ENCODE data around the gene COA5. TPM values are rescaled to one million over a fixed set of nuclear protein-coding genes. Genes with fewer than 3 reads are reported as not detected.

The COA5 gene
- polyA plus RNA-seq (ENCODE audit: insufficient read length), result 85.3 TPM
- long read RNA-seq, donor 1, transcript COA5-201 (3 exons, 1,754 nt), result major isoform, 48 of 179 reads
- long read RNA-seq, donor 1, transcript COA5-204 (2 exons, 958 nt), result minor isoform, 6 of 179 reads
- long read RNA-seq, donor 1, partial matches to known transcripts, result 62 of 179 reads
- long read RNA-seq, donor 1, other reads (novel, unspliced or antisense), result 59 of 179 reads
- long read RNA-seq, donor 2, transcript COA5-204 (2 exons, 958 nt), result minor isoform, 7 of 169 reads
- long read RNA-seq, donor 2, transcript COA5-201 (3 exons, 1,754 nt), result major isoform, 46 of 169 reads
- long read RNA-seq, donor 2, partial matches to known transcripts, result 50 of 169 reads
- long read RNA-seq, donor 2, other reads (novel, unspliced or antisense), result 62 of 169 reads
- long read RNA-seq, donor 3, transcript COA5-201 (3 exons, 1,754 nt), result major isoform, 33 of 38 reads
- long read RNA-seq, donor 3, transcript COA5-204 (2 exons, 958 nt), result minor isoform, 5 of 38 reads
- long read RNA-seq, donor 3, partial matches to known transcripts, result 0 of 38 reads
- long read RNA-seq, donor 3, other reads (novel, unspliced or antisense), result 0 of 38 reads
- long read RNA-seq, donor 4, transcript COA5-201 (3 exons, 1,754 nt), result major isoform, 5 of 57 reads
- long read RNA-seq, donor 4, partial matches to known transcripts, result 44 of 57 reads
- long read RNA-seq, donor 4, other reads (novel, unspliced or antisense), result 7 of 57 reads
- long read RNA-seq, donor 5, transcript COA5-204 (2 exons, 958 nt), result minor isoform, 6 of 90 reads
- long read RNA-seq, donor 5, transcript COA5-201 (3 exons, 1,754 nt), result major isoform, 81 of 90 reads
- long read RNA-seq, donor 5, partial matches to known transcripts, result 0 of 90 reads
- long read RNA-seq, donor 5, other reads (novel, unspliced or antisense), result 0 of 90 reads
- long read RNA-seq, donor 6, transcript COA5-201 (3 exons, 1,754 nt), result major isoform, 41 of 47 reads
- long read RNA-seq, donor 6, partial matches to known transcripts, result 0 of 47 reads
- long read RNA-seq, donor 6, other reads (novel, unspliced or antisense), result 0 of 47 reads
- long read RNA-seq, donor 7, transcript COA5-204 (2 exons, 958 nt), result minor isoform, 11 of 74 reads
- long read RNA-seq, donor 7, transcript COA5-201 (3 exons, 1,754 nt), result major isoform, 63 of 74 reads
- long read RNA-seq, donor 7, partial matches to known transcripts, result 0 of 74 reads
- long read RNA-seq, donor 7, other reads (novel, unspliced or antisense), result 0 of 74 reads
- long read RNA-seq, donor 8, transcript COA5-201 (3 exons, 1,754 nt), result major isoform, 18 of 24 reads
- long read RNA-seq, donor 8, partial matches to known transcripts, result 0 of 24 reads
- long read RNA-seq, donor 8, other reads (novel, unspliced or antisense), result 0 of 24 reads

GRCh38 chr2:98608116-98608961 lies at the start of gene COA5, which contains the start of gene UNC50:
Gene COA5 (minus strand): TSS chr2:98608512. CDS start chr2:98608405, 107 bp downstream.
Gene UNC50 (plus strand): TSS chr2:98608589. CDS start chr2:98609760, 1,171 bp downstream.
- DNase-seq, result peak; percentile 88

- no peak for DNase-seq
These were observed 48.5 kb upstream of the COA5 start for GRCh38 chr2:98656800-98657199.

GRCh38 chr2:98654699-98655495 lies 46.6 kb upstream of the COA5 start:
- no peak for DNase-seq

GRCh38 chr2:98650998-98651397 lies 42.7 kb upstream of the COA5 start:
- DNase-seq, result no peak

- no peak for DNase-seq
These were observed 41.7 kb upstream of the COA5 start for GRCh38 chr2:98649992-98650375.

- peak; percentile 85 for DNase-seq
These were observed 41.1 kb upstream of the COA5 start for GRCh38 chr2:98649135-98649991.

- no peak for DNase-seq
These were observed 40.1 kb upstream of the COA5 start for GRCh38 chr2:98648451-98648850.

DNA sequence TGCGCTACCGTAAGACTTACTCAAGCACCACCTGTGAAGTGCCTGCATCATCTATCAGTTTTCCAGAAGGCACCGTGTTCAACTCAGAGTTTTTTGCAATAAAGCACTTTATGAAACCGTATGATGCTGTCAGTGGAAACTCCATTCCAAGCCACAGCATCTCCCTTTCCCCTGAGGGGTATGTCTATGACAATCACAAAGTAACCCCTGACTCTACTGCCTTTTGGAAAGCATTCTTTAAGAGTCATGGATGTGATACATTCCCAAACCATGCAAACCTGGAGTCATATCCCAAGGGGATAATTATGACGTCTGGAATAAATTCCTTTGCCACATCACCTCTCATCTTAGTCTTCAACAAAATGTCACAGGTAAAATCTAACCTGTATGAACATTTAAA lies 39.3 kb upstream of the COA5 start:
- DNase-seq, result no peak

DNA sequence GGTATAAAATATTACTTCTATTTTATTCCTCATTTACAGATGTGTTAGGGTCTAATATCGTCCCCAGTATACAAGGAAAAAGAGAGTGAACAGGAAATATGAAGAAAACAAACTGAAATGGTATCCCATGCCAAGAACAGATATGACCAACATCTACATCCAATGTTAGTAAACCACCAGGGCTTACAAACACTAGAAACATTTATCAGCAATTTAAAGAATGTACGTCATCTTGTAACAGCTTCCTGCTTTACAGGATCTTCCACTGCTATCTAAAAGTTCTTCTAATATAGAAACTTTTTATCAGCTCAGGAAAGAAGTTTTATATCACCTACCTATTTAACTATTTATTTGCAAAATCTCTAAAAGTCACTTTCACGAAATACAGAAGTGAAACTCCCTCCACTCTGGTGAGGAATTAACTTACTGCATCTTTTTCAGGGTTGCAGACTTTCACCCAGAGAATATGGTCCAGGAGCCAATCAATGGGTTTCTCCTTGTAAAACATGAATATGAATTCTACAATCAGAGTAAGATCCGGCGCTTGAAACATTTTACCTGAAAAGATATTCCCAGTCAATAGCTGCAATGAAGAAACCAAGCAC lies 35.3 kb upstream of the COA5 start:
- no peak for DNase-seq

GRCh38 chr2:98637401-98638147 lies 29.3 kb upstream of the COA5 start:
- no peak for DNase-seq

DNA sequence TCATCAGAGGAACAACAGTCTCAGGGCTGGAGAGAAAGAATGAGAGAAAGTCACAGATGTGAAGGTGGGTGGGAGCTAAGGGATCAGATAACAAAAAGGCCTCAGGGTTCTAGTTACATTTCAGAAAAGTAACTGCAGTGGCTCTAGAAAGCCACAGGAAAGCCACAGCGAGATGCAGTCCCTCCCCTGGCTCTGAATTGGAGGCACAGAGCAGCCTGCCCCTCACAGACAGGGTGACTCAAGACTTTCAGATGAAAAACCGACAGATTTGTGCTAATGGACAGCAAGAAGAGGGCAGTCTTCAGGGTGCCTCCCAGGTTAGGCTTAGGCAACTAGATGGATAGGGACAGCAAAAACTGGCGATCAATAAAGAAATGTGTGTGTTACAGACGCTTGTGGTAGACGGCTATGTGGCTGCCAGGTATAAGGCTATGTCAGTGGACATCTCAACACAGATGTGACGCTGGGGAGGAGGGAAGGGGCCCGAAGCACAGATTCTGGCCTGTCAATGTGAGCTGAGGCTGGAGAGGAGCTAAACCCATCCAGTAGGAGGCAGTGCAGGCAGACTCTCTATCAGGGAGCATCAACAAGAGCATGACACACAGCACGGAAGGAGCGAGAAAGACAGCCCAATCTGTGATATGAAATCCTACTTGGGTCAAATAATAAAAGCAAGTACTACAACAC lies 26.2 kb upstream of the COA5 start:
- DNase-seq, result no peak

DNA sequence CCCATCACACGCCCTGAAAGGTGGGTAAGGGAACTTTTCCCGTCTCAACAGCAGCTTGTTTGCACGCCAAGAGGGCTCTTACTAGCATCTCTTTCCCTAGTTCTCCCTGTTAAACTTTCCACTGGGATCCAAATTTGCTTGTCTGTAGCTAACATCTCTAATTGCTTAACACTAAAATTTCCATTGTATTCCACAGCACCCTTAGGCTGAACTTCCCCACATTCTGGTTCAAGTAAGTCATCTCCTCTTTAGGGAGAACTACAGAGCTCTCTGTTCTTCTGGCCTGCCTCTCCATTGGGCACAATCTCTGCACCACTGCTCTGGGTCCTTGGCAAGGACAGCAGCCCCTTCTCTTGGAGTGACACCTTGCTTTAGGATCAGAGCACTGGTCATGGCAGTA lies 24.0 kb upstream of the COA5 start:
- no peak for DNase-seq

DNA sequence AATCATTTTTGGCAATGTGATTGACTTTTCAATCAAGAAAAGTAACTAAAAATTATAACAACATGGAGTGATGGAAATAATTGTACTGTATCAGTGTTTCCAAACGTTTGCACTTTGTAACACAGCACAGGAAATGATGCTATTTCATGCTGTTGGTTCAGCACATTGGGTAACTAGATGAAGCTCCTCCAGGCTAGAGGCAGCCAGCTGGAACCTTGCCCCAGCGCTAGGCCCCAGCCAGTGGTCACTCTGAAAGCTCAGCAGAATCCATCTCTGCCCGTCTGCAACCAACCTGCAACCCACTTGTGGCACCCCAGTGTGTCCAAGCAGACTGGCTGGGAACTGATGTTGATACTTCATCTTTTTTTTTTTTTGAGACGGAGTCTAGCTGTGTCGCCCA lies 15.3 kb upstream of the COA5 start:
- no peak for DNase-seq

GRCh38 chr2:98617149-98617548 lies 8.8 kb upstream of the COA5 start:
- no peak for DNase-seq

- DNase-seq, result no peak
These were observed 7.2 kb upstream of the COA5 start for GRCh38 chr2:98615481-98615880.

DNA sequence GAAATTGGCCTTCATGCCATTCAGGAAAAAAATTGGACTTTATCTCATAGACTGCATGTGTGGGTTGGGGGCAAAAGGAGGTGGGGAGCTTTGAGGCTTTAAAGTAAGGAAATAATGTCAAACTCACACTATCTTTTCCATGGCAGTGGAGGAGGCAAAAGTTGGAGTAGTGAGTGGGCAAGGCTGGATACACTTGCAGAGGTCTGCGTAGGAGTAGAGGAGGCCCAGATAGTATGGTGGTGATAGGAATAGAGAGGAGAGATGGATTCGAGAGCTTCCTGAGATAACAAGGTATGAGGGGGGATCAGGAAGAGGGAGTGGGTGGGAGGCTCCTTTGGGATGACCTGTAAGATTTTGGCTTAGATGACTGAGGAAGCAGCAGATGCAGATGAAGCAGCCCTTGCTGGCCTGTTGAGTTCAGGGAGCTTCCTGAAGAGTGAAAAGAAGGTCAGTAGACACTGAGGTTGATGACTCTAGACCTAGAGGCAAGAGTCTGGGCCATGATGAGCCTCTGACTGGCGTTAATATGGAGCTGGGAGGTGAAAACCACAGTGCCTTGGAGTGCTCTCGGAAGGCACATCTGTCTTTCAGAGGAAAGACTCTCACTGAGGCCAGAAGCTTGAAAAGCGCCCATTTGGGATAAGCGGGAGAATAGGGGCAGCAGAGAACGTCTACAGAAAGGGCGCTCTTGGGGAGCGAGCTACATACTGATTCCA lies 5.9 kb upstream of the COA5 start:
- no peak for DNase-seq
